22Rv1 (cell line): ENCODE results near the gene FLNB.

ENCODE experiments used
- ZFX ChIP-seq: fragments of 450-650 bp; IDR thresholded peaks from 2 replicates; pipeline ENCODE4 v1.6.1; 2017; ENCODE audit warnings: antibody characterized with exemption, borderline replicate concordance
- TF ChIP-seq, protein P1 (sequence below): fragments of 450-650 bp; IDR thresholded peaks from 2 replicates; pipeline ENCODE4 v1.5.1; 2017; ENCODE audit warnings: mild to moderate bottlenecking

DNA sequence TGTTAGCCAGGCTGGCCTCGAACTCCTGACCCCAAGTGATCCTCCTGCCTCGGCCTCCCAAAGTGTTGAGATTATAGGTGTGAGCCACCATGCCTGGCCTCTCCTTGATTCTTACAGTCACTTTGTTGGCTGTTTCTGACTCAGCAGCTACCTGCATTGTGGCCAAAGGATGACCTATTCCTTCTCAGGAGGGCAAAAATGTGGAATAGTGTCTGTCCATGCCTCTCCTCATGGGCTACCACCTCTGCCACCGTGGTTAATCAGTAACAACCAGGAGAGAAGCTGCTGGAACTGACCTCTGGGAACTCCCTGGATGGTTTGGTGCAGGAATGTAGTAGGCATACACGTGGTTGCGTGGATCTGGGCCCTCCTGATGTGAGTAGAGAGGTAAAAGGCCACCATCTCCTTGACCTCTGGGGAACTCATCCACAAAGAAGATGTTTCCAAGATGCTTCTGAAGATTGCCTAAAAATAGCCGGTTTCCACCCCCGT lies 63.3 kb downstream of the FLNB start:
- TF ChIP-seq, protein P1, sequence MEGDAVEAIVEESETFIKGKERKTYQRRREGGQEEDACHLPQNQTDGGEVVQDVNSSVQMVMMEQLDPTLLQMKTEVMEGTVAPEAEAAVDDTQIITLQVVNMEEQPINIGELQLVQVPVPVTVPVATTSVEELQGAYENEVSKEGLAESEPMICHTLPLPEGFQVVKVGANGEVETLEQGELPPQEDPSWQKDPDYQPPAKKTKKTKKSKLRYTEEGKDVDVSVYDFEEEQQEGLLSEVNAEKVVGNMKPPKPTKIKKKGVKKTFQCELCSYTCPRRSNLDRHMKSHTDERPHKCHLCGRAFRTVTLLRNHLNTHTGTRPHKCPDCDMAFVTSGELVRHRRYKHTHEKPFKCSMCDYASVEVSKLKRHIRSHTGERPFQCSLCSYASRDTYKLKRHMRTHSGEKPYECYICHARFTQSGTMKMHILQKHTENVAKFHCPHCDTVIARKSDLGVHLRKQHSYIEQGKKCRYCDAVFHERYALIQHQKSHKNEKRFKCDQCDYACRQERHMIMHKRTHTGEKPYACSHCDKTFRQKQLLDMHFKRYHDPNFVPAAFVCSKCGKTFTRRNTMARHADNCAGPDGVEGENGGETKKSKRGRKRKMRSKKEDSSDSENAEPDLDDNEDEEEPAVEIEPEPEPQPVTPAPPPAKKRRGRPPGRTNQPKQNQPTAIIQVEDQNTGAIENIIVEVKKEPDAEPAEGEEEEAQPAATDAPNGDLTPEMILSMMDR, result no peak
- TF ChIP-seq ZFX, result no peak
